Astrocyte of the hippocampus (primary cell): ENCODE data around the gene APBA2.
A peak's percentile ranks its signal among the peaks of the same experiment; 100 is the strongest.

Source experiments
- DNase-seq: peaks from one replicate; pipeline ENCODE4 v3.0.0; 2011; ENCODE audit warnings: low read depth, low spot score

The APBA2 gene

GRCh38 chr15:28955993-28956421 is 70.2 kb downstream of the APBA2 start:
- DNase-seq: peak; percentile 78

GRCh38 chr15:28956491-28956890 is 70.7 kb downstream of the APBA2 start:
- no peak for DNase-seq

DNA sequence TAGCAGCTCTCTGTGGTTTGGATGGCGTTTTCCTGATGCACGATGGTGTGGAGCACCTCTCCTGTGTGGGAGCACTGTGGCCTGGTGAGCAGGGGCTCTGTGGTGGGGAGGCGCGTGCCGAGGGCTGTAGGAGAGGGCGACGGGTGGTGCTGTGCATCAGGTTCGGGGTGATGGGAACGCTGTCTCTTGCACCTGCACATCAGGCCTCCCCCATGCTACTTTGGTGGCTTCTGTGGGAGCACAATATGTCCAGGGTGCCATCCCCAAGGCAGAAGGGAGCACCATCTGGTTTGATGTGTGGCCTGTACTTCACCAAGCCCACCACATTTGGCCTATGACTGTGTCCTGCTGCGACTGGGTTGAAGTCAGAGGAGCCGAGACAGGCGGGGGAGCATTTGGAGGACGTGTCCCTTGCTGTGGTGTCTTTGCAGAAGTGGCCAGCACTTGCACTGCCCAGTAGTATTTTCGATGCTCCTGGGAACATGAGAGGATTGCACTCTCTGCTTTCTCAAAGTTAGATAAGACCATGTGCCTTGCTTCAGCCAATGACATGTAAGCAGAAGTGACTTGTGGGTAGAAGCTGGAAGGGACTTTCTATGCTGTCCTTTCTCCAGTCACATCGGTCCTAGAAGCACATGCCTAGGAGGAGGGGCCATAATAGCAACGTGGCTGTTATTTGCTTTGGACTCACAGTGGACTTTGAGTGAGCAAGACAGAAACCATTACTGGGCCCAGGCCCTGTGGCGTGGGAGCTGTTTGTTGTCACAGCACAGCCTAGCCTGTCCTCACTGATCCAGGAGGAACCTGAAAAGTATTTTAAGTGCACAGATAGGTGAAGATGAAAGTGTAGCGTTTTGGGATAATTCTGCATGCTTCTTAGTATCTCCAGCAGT is 72.1 kb downstream of the APBA2 start:
- no peak for DNase-seq

DNA sequence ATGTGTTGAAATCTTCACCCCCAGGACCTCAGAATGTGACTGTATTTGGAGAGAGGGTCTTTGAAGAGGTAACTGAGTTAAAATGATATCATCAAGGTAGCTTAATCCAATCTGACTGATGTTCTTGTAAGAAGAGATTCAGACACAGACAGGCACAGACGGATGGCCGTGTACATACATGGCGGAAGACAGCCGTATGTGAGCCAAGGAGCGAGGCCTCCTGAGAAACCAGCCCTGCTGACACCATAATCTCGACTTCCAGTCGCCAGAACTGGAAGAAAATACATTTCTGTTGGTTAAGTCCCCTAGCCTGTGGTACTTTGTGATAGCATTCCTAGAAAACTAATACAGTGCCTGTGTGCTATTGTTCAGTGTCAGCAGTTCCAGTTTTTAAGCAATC is 73.6 kb downstream of the APBA2 start:
- DNase-seq: no peak

- peak; percentile 79 for DNase-seq
These were observed 75.2 kb downstream of the APBA2 start for GRCh38 chr15:28960979-28961378.

- no peak for DNase-seq
These were observed 75.6 kb downstream of the APBA2 start for GRCh38 chr15:28961391-28961790.

DNA sequence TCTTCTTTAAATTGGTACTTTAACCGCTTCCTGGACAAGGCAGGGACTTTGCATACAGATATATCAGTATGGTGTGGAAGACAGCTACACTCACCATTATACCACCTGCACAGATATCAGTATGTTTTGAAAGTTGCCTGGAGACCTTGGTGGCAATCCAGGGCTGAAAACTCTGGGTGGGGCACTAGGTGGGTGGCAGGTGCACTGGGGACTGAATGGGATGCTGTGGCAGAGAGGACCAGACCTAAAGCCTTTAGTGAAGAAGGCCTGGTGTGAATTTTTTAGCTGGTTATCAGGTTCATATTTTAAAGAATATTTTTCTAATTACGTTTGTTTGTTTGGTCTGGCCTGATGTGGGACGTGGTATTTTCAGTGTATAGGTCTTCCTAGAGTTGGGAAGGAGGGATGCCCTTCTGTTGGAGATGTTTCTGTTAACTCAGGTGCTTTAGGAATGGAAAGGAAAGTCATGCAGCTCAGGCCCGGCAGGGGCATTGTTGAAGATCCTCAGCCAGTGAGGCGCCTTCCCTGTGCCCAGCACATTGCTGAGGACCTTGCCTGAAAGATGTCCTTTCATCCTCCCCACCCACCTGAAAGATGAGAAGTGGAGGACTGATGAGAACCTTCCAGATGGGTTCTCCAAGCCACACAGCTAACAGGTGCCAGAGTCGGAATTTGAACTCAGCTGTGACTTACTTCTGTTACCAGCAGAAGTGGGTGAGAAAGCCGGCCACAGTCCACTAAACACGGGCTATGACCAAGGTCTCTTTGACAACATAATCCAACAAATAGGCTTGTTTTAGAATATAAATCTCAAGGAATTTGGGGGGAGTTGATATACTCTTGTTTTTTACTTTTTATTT is 77.3 kb downstream of the APBA2 start:
- DNase-seq: no peak

DNA sequence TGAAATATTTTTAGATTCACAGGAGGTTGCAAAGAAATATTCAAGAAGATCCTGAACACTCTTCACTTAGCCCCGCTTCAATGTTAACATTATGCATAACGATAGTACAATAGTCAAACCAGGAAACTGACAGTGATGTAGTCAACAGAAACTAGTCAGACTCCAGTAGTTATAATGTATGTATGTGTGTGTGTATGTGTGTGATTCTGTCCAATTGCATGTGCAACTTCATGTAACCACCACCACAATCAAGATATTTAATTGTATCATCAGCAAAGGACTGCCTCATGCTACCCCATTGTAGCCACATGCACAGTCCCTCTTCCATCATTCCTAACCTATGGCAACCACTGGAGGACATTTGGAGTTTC is 77.9 kb downstream of the APBA2 start:
- DNase-seq: no peak

- DNase-seq: no peak
These were observed 78.3 kb downstream of the APBA2 start for GRCh38 chr15:28964098-28964497.

DNA sequence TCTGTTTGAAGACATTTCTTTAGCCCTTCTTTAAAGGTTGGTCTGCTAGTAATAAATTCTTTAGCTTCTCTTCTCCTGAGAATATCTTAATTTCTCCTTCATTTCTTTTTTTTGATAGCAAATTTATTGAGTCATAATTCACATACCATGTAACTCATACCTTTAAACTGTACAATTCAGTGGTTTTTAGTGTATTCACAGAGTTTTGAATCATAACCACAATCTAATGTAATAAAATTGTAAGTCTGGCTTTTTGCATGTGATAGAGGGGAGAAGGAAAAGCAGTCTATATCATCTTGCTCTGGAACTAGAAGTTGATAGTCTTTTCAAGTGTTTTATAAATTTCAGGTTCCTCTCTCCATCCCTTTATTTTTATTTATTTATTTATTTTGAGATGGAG is 81.3 kb downstream of the APBA2 start:
- DNase-seq: no peak

- peak; percentile 71 for DNase-seq
These were observed 82.2 kb downstream of the APBA2 start for GRCh38 chr15:28967990-28968389.

DNA sequence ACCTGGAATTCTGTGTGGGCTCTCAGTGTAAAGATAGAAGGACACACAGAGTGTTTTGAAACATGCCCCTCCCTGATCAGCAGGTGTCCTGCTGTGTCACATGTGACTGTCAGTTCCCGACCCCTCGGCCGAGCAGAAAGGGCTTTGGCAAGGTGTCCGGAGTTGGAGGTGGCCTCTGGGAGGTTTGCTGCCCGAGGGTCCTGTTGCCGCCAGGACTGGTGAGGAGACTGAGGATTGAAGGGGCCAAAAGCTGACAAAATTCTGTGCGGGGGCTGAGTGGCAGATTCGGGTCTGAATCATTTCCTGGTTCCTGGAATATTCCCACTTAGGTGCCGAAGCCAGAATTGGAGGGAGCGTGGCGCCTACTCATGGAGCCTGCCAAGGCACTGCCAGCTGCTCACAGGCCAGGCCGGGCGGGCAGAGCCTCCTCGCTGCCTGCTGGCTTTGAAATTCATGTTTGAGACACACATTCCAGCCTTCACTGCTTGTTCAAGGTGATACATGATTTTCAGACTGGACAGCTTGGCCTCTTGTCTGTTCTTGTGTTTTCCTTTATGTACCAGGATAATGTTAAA is 83.8 kb downstream of the APBA2 start:
- no peak for DNase-seq

DNA sequence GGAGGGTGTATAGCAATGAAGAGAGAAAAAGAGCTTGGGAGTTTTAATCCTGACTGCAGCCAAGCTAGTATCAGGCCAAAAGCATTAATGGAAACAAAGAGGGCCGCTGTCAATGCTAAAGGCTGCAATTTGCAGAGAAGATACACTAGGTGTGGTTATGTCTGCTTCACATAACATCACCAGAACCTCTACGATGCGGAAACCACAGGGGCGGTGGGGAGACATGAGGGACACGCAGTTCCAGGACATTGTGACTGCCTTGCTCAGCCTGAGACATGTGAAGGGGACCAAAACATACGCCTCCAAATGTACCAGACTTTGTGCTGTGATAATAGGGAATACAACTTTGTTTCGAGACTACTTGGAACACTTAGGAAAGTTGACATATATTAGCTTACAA is 88.4 kb downstream of the APBA2 start:
- no peak for DNase-seq

DNA sequence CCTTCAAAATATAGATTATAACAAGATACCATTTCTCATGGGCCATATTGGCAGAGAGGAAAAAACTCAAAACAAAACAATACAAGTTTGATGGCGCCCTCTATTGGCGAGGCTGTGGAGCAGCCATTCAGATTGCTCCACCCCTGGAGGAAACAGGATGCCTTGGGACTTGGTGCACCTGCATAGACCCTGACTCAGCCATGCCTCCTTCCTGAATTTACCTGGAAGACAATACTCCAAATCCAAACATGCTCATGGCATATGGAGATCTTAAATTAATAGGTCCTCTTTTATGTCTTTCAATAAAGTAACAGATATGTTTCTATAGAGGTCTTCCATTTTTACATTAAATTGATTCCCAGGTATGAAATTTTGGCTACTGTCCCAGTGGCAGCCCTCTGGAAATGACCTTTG is 90.0 kb downstream of the APBA2 start:
- DNase-seq: peak; percentile 63

DNA sequence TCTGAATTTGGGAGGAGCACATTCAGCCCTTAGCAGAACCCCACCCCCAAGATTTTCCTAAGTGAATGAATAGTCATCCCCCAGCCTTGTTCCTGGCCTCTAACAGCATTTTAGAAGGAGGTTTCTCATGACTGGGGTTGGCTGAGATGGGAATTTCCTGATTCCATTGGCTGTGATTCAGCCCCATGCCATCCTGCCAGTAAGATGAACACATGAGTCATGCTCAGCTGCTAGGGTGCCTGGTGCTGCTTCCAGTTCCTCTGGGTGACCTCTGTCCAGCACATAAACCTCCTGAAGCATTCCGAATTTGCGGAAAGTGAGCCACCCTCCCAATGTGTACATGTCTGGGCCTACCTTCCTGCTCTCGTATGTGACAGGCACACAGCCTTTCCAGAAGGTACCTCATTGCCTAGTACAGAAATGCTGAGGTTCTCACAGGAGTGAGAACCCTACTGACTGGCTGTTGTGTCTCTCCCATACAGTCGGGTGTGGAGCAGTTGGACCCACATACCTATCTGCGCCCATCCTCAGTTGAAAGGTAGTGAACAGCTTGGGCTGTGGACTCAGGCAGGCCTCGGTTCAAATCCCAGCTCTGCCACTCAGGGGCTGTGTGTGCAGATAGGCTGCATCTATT is 91.7 kb downstream of the APBA2 start:
- DNase-seq: peak; percentile 98

DNA sequence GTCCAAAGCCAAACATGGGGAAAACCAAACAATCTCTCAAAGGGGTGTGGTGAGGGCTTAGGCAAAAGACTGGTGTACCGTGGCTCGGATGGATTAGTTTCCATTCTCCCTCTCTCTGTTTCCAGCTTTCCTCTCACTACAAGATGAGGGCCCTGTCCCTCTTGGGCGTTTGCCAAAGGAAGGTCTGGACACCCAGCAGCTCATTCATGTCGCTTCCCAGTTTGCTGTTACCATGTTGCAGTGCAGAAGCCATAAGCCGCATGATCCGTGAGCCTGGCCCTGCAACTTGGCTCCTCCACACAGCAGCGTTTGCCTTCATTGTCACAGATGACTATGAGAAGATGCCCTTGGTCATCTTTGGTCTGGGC is 92.2 kb downstream of the APBA2 start:
- no peak for DNase-seq

DNA sequence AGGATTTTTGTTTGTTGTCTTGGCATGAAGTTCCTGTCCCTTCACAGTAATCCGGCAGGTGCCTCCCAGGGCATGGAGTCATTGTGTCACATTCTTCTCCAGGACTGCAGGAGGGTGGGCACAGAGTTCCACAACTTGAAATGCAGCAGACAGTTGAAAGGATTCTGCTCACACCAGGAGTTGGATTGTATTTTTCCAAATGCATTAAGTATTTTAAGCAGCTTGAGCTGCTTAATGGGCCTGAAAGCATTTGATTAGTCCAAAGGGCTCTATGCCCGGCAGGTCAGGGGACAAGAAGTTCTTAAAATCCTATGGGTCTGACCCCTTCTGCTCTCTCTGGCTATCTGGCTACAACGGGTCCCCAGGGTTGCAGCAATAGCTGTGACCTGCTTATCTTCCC is 92.9 kb downstream of the APBA2 start:
- no peak for DNase-seq

DNA sequence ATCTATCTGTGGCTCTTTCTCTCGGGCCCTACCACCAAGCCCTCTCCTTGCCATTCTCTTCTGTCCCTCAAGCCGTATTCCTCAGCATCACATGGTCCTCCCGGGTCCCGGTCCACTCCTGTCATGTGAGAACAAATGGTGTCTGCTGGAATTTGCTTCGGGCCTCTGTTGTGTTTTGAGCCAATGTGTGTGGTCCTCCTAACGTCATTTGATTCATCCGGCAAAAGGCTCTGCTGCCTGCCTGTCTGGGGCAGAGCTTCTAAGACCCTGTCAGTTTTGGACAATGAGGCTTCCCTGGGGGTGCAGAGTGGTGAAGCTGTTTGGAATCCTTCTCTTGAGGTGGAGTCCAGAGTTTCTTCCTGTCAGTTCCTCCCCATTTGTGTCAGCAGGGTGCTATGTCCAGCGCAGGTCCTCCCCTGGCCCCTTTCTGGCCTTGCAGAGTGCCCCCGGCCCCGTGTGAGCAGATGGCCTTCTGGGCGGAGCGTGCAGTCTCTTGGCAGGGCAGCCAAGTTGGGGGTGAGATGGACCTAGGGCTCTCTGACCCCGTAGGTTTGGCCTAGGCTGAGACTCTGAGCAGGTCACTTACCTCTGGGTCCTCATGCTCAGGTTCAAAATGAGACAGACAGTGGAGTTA is 93.6 kb downstream of the APBA2 start:
- DNase-seq: no peak

DNA sequence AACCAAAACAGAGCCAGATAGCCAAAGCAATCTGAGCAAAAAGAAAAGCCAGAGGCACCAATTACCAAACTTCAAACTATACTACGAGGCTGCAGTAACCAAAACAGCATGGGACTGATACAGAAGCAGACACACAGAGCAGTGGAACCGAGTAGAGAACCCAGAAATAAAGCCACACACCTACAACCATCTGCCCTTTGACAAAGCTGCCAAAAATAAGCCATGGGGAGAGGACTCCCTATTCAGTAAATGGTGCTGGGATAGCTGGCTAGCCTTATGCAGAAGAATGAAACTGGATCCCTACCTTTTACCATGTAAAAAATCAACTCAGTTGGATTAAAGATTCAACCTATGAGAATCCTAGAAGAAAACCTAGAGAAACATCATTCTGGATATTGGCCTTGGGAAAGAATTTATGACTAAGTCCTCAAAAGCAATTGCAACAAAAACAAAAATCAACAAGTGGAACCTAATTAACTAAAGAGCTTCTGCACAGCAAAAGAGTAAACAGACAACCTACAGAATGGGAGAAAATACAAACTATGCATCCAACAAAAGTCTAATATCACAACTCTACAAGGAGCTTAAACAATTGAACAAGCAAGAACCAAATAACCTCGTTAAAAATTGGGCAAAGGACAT is 95.1 kb downstream of the APBA2 start:
- no peak for DNase-seq

DNA sequence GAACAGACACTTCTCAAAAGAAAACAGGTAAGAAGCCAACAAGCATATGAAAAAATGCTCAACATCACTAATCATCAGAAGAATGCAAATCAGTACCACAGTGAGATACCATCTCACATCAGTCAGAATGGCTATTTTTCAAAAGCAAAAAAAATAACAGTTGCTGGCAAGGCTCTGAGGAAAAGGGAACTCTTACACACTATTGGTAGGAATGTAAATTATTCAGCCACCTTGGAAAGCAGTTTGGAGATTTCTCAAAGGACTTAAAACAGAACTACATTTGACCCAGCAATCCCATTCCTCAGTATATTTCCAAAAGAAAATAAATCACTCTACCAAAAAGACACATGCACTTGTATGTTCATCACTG is 95.6 kb downstream of the APBA2 start:
- DNase-seq: peak; percentile 66

GRCh38 chr15:28981921-28982320 is 96.1 kb downstream of the APBA2 start:
- DNase-seq: no peak
